PFSK-1 (cell line): Measurements from ENCODE around the gene HYAL4.

Experiments
- FOXP2 ChIP-seq: optimal IDR thresholded peaks from 2 replicates; pipeline ENCODE3; 2011; ENCODE audit warnings: borderline replicate concordance, control low read depth, inconsistent platforms; ENCODE audit not compliant: insufficient read depth; ENCODE audit errors: extremely low read length, extremely low read depth
- POLR2AphosphoS5 ChIP-seq: IDR thresholded peaks from 2 replicates; pipeline ENCODE4 v1.6.1; 2012; ENCODE audit warnings: low read depth, mild to moderate bottlenecking, control low read depth, low read length, moderate library complexity
- TAF1 ChIP-seq: IDR thresholded peaks from 2 replicates; pipeline ENCODE4 v1.6.1; 2012; ENCODE audit warnings: low read length, control low read depth, borderline replicate concordance; ENCODE audit not compliant: insufficient read depth
- TF ChIP-seq, protein P1 (sequence below), 2 experiments: IDR thresholded peaks; 2 replicates each; pipeline versions ENCODE4 v1.6.1 to v1.8.0; 2011 to 2012; ENCODE audit warnings: low read depth in 2 of 2, low read length in 2 of 2, control low read depth in 1 of 2, inconsistent platforms in 1 of 2, mild to moderate bottlenecking in 1 of 2, moderate library complexity in 1 of 2; ENCODE audit not compliant: insufficient read depth in 1 of 2

DNA sequence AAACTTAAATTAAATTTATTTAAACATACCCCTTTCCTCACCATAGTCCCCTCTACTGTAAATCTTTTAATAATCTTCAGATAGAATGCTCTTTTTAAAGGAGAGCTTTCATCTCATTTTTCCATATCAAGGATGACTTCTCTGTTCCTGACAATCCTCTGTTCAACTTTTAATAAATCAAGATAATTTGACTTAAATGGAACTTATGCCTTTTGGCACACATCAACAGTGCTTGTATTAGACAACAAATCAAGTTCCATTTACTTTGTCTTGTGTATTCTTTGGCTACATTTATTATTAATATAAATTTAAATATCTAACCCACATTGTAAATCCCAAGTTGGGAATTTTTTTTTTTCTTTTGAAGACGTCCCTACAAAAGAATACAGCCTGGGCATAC is 42.7 kb upstream of the HYAL4 start:
- TF ChIP-seq, protein P1, sequence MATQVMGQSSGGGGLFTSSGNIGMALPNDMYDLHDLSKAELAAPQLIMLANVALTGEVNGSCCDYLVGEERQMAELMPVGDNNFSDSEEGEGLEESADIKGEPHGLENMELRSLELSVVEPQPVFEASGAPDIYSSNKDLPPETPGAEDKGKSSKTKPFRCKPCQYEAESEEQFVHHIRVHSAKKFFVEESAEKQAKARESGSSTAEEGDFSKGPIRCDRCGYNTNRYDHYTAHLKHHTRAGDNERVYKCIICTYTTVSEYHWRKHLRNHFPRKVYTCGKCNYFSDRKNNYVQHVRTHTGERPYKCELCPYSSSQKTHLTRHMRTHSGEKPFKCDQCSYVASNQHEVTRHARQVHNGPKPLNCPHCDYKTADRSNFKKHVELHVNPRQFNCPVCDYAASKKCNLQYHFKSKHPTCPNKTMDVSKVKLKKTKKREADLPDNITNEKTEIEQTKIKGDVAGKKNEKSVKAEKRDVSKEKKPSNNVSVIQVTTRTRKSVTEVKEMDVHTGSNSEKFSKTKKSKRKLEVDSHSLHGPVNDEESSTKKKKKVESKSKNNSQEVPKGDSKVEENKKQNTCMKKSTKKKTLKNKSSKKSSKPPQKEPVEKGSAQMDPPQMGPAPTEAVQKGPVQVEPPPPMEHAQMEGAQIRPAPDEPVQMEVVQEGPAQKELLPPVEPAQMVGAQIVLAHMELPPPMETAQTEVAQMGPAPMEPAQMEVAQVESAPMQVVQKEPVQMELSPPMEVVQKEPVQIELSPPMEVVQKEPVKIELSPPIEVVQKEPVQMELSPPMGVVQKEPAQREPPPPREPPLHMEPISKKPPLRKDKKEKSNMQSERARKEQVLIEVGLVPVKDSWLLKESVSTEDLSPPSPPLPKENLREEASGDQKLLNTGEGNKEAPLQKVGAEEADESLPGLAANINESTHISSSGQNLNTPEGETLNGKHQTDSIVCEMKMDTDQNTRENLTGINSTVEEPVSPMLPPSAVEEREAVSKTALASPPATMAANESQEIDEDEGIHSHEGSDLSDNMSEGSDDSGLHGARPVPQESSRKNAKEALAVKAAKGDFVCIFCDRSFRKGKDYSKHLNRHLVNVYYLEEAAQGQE (IDR thresholded peaks at IDR 0.05; ENCODE audit: insufficient read depth in 1 of 2, low read depth in 2 of 2, low read length in 2 of 2) = no peak
- TF ChIP-seq POLR2AphosphoS5 (no peak), FOXP2 (no peak), TAF1 (no peak)
